ENCODE measurements around the gene TYW1B. TPM values are rescaled to one million over a fixed set of nuclear protein-coding genes. Genes with fewer than 3 reads are reported as not detected.
"Not testable (repeated sequence)": the region's sequence is repeated elsewhere in the genome, so short reads cannot be mapped to it uniquely, and the experiment has no call there.

The TYW1B gene
- polyA plus RNA-seq, 1 donor = 7.1 TPM

DNA sequence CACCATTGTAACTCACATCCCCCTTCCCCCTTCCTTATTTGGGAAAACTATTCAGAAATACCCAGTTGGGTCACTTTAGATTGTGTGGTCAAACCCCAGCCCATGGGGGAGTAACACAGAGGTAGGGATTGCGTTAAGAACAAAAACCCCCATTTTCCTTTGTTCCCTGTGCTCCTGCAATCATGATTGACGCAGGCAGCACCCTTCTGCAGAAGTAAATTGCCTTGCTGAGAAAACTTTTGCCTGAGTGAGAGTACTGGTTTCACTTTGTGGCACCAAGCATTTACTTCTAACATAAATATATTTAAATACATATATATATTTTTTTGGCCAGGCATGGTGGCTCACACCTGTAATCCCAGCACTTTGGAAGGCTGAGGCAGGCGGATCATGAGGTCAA is 266.0 kb downstream of the TYW1B start:
- H3K27ac ChIP-seq (ENCODE audit: low read length); H3K4me3 ChIP-seq (ENCODE audit: low read length); H3K27me3 ChIP-seq (ENCODE audit: control insufficient read depth, insufficient read depth, low read length); H3K4me1 ChIP-seq (ENCODE audit: control insufficient read depth, insufficient read depth, low read length); DNase-seq; H3K36me3 ChIP-seq (ENCODE audit: control insufficient read depth, insufficient read depth, low read length); H3K9me3 ChIP-seq (ENCODE audit: control insufficient read depth, low read depth, low read length): not testable (repeated sequence)
- WGBS (ENCODE audit: insufficient coverage, low lambda C conversion rate) = no CpG with 5 or more reads among the region's 3 CpGs

DNA sequence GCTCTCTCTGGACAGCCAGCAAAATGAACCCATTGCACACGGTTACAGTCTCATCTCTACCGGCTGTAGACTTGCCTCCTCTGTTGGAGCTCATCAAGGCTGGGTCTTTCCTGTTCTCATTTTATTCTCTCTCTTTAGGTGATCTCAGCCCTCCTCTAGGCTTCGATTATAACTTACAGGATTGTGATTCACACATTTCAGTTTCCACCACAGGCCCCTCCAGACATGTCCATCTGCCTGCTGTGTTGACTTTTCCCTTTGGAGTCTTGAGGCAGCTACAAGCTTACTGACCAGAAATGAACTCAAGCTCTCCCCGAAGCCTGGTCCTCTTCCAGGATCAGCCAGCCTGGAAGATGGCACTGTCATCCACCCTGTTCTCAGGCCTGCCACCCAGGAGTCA is 268.5 kb downstream of the TYW1B start:
- H3K36me3 ChIP-seq (ENCODE audit: control insufficient read depth, insufficient read depth, low read length); H3K4me3 ChIP-seq (ENCODE audit: low read length); H3K27me3 ChIP-seq (ENCODE audit: control insufficient read depth, insufficient read depth, low read length); H3K27ac ChIP-seq (ENCODE audit: low read length); H3K9me3 ChIP-seq (ENCODE audit: control insufficient read depth, low read depth, low read length); DNase-seq; H3K4me1 ChIP-seq (ENCODE audit: control insufficient read depth, insufficient read depth, low read length): not testable (repeated sequence)
- 90% methylated on average over 2 of the region's 4 CpGs for WGBS (ENCODE audit: insufficient coverage, low lambda C conversion rate)

DNA sequence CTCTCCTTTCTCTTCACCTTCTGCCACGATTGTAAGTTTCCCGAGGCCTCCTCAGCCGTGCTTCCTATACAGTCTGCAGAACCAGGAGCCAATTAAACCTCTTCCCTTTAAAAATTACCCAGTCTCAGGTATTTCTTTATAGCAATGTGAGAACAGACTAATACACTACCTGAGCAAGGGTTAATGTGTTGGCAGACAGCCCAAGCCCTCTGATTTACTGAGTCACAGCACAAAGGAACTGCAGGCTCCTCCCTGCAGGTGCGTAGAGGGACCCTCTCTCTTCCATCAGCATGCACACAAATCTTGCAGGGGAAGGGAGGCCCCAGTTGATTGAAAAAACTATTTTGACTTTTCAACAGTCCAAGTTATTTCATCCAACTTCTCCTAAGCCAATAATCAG is 271.3 kb downstream of the TYW1B start:
- not testable (repeated sequence) for H3K4me3 ChIP-seq (ENCODE audit: low read length); H3K9me3 ChIP-seq (ENCODE audit: control insufficient read depth, low read depth, low read length); H3K36me3 ChIP-seq (ENCODE audit: control insufficient read depth, insufficient read depth, low read length); H3K4me1 ChIP-seq (ENCODE audit: control insufficient read depth, insufficient read depth, low read length); H3K27me3 ChIP-seq (ENCODE audit: control insufficient read depth, insufficient read depth, low read length); H3K27ac ChIP-seq (ENCODE audit: low read length); DNase-seq
- no CpG with 5 or more reads among the region's 4 CpGs for WGBS (ENCODE audit: insufficient coverage, low lambda C conversion rate)

DNA sequence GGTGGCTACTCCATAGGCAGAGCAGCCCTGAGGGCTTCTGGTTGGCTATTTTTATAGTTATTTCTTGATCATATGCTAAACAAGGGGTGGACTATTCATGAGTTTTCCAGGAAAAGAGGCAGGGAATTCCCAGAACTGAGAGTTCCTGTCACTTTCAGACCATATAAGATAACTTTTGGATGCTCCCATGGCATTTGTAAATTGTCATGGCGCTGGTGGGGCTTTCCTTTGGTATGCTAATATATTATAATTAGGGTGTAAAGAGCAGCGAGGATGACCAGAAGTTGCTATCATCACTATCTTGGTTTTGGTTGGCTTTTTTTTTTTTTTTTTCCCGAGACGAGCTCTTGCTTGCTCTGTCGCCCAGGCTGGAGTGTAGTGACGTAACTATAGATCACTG is 272.8 kb downstream of the TYW1B start:
- no CpG with 5 or more reads among the region's 6 CpGs for WGBS (ENCODE audit: insufficient coverage, low lambda C conversion rate)
- H3K36me3 ChIP-seq (ENCODE audit: control insufficient read depth, insufficient read depth, low read length); H3K4me1 ChIP-seq (ENCODE audit: control insufficient read depth, insufficient read depth, low read length); H3K9me3 ChIP-seq (ENCODE audit: control insufficient read depth, low read depth, low read length); DNase-seq; H3K27ac ChIP-seq (ENCODE audit: low read length); H3K27me3 ChIP-seq (ENCODE audit: control insufficient read depth, insufficient read depth, low read length); H3K4me3 ChIP-seq (ENCODE audit: low read length): not testable (repeated sequence)

DNA sequence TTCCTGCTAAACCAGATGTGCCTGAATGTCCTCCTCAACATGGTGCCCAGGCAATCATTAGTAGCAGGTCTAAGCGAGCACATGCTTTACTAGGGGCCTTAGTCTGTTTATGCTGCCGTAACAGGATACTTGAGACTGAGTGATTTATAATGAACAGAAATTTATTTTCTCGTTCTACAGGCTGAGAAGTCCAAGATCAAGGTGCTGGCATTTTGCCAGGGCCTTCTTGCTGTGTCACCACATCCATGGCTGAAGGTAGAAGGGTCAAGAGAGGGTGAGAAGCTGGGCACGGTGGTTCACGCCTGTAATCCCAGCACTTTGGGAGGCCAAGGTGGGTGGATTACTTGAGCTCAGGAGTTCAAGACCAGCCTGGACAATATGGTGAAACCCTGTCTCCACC is 273.6 kb downstream of the TYW1B start:
- not testable (repeated sequence) for H3K36me3 ChIP-seq (ENCODE audit: control insufficient read depth, insufficient read depth, low read length); DNase-seq; H3K27ac ChIP-seq (ENCODE audit: low read length); H3K4me3 ChIP-seq (ENCODE audit: low read length); H3K4me1 ChIP-seq (ENCODE audit: control insufficient read depth, insufficient read depth, low read length); H3K27me3 ChIP-seq (ENCODE audit: control insufficient read depth, insufficient read depth, low read length); H3K9me3 ChIP-seq (ENCODE audit: control insufficient read depth, low read depth, low read length)
- no CpG with 5 or more reads among the region's 5 CpGs for WGBS (ENCODE audit: insufficient coverage, low lambda C conversion rate)

DNA sequence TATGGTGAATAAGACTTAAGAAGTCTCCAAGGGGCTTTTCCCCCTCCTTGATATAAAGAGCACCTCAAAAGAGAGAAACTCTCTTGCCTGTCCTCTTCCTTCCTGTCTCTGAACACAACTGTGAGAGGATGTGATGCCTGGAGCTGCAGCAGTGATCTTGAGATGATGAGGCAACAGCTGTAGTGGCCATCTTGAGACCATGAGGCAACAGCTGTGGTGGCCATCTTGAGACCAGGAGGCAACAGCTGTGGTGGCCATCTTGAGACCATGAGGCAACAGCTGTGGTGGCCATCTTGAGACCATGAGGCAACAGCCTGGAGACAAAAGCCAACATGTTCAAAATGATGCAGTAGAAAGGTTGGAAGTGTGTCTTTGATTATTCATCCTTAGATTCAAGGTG is 277.5 kb downstream of the TYW1B start:
- H3K9me3 ChIP-seq (ENCODE audit: control insufficient read depth, low read depth, low read length); H3K36me3 ChIP-seq (ENCODE audit: control insufficient read depth, insufficient read depth, low read length); H3K27ac ChIP-seq (ENCODE audit: low read length); DNase-seq; H3K4me1 ChIP-seq (ENCODE audit: control insufficient read depth, insufficient read depth, low read length); H3K27me3 ChIP-seq (ENCODE audit: control insufficient read depth, insufficient read depth, low read length); H3K4me3 ChIP-seq (ENCODE audit: low read length): not testable (repeated sequence)

DNA sequence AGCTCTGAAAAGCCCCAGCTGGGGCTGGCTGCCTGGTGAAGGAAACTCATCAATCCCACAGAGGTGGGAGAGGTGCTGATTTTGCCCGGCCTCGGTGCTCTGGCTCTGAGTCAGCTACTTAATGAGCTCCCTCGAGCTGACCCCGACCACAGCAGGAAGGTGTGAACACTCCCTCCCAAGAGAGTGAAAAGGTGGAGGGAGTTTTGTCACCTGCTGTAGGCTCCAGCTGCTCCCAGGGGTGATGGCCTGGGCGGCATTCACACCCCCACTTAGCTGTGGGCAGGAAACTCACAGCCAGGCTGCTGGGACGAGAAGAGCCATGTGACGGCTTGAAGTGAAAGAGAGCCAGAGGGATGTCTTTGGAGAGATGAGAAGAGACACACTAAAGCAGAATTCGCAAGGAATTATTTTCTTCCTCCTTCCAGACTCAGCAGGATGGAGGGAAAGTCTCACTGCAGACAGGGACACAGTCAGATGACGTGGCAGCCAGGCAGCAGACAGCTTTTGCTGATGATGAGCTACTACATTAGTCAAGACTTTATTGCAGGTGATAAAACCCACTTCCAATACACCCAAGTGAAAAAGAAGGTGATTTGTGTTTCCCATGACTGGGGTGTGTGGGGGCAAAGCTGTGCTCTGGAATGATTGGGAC is 281.3 kb downstream of the TYW1B start:
- not testable (repeated sequence) for H3K36me3 ChIP-seq (ENCODE audit: control insufficient read depth, insufficient read depth, low read length); H3K4me1 ChIP-seq (ENCODE audit: control insufficient read depth, insufficient read depth, low read length); H3K9me3 ChIP-seq (ENCODE audit: control insufficient read depth, low read depth, low read length); DNase-seq; H3K4me3 ChIP-seq (ENCODE audit: low read length); H3K27ac ChIP-seq (ENCODE audit: low read length); H3K27me3 ChIP-seq (ENCODE audit: control insufficient read depth, insufficient read depth, low read length)
- WGBS (ENCODE audit: insufficient coverage, low lambda C conversion rate) = no CpG with 5 or more reads among the region's 9 CpGs

DNA sequence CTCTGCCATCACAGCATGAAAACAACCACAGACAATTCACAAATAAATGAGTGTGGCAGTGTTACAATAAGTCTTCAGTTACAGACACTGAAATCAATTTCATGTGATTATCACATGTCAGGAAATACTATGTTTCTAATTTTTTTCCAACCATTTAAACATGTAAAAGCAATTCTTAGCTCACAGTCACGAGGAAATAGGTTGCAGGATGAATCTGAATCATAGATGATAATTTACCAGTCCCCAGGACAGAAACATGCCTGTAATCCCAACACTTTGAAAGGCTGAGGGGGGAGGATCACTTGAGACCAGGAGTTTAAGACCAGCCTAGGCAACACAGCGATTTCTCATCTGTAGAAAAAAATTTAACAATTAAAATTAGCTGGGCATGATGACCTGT is 283.5 kb downstream of the TYW1B start:
- not testable (repeated sequence) for H3K4me3 ChIP-seq (ENCODE audit: low read length); H3K27me3 ChIP-seq (ENCODE audit: control insufficient read depth, insufficient read depth, low read length); H3K27ac ChIP-seq (ENCODE audit: low read length); H3K9me3 ChIP-seq (ENCODE audit: control insufficient read depth, low read depth, low read length); H3K36me3 ChIP-seq (ENCODE audit: control insufficient read depth, insufficient read depth, low read length); H3K4me1 ChIP-seq (ENCODE audit: control insufficient read depth, insufficient read depth, low read length); DNase-seq
- WGBS (ENCODE audit: insufficient coverage, low lambda C conversion rate) = no CpG with 5 or more reads among the region's 2 CpGs

DNA sequence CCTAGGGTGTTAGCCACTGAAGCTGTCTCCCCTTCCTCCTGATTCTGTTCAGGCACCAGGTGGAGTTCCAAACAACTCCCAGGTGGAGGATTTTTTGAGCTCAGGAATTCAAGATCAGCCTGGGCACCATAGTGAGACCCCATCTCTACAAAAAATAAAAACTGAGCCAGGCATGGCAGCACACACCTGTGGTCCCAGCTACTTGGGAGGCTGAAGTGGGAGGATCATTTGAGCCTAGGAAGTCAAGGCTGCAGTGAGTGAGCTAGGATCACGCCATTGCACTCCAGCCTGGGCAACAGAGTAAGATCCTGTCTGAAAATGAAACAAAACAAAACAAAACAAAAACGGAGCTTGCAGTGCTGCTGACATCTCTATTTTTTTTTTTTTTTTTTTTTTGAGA is 287.1 kb downstream of the TYW1B start:
- H3K36me3 ChIP-seq (ENCODE audit: control insufficient read depth, insufficient read depth, low read length) = no peaks in the 10 kb centered on the region
- no peaks in the 10 kb centered on the region for H3K9me3 ChIP-seq (ENCODE audit: control insufficient read depth, low read depth, low read length)
- no peak overlapping the region for H3K4me3 ChIP-seq (ENCODE audit: low read length)
- no peak overlapping the region for H3K27ac ChIP-seq (ENCODE audit: low read length)
- no peaks in the 10 kb centered on the region for H3K4me1 ChIP-seq (ENCODE audit: control insufficient read depth, insufficient read depth, low read length)
- no peak for DNase-seq
- no peaks in the 10 kb centered on the region for H3K27me3 ChIP-seq (ENCODE audit: control insufficient read depth, insufficient read depth, low read length)
- WGBS (ENCODE audit: insufficient coverage, low lambda C conversion rate) = 60% methylated on average over 1 of the region's 2 CpGs

DNA sequence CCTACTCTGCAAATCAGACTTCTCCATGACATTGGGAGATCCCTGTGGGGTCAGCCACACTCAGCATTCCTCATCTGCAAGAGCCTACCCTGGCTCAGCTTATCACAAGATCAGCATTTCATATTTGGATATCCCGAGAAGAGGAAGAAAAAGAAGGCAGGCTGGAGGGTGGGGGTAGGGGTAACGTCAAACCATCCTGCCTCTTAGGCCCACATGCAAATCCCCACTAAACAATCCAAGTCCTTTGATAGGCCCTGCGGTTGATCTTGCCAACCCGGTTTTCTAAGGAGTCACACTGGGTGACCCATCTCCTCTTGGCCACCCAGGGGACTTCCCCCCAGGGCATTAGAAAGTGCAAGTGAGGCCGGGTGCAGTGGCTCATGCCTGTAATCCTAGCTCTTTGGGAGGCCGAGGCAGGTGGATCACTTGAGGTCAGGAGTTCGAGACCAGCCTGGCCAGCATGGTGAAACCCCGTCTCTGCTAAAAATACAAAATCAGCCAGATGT is 287.8 kb downstream of the TYW1B start:
- Histone ChIP-seq H3K4me1 (ENCODE audit: control insufficient read depth, insufficient read depth, low read length) (no peaks in the 10 kb centered on the region), H3K27me3 (ENCODE audit: control insufficient read depth, insufficient read depth, low read length) (no peaks in the 10 kb centered on the region), H3K27ac (ENCODE audit: low read length) (no peak overlapping the region), H3K9me3 (ENCODE audit: control insufficient read depth, low read depth, low read length) (no peaks in the 10 kb centered on the region), H3K4me3 (ENCODE audit: low read length) (no peak overlapping the region), H3K36me3 (ENCODE audit: control insufficient read depth, insufficient read depth, low read length) (no peaks in the 10 kb centered on the region)
- WGBS (ENCODE audit: insufficient coverage, low lambda C conversion rate) = no CpG with 5 or more reads among the region's 8 CpGs
- DNase-seq = no peak

DNA sequence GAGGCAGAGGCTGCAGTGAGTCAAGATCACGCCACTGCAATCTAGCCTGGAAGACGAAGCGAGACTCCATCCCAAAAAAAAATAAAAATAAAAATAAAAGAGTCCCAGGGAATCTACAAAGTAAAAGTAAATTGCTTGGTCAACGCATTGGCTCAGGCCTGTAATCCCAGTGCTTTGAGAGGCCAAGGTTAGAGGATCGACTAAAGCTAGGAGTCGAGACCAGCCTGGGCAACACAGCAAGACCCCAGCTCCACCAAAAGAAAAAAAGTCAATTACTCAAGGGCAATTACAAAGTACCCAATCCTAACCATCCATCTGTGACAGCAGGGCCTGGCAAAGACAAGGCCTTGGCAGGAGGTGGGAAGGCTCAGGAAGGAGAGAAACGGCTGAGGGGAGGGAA is 288.3 kb downstream of the TYW1B start:
- Histone ChIP-seq H3K36me3 (ENCODE audit: control insufficient read depth, insufficient read depth, low read length) (no peaks in the 10 kb centered on the region), H3K27ac (ENCODE audit: low read length) (no peak overlapping the region), H3K4me1 (ENCODE audit: control insufficient read depth, insufficient read depth, low read length) (no peaks in the 10 kb centered on the region), H3K4me3 (ENCODE audit: low read length) (no peak overlapping the region), H3K9me3 (ENCODE audit: control insufficient read depth, low read depth, low read length) (no peaks in the 10 kb centered on the region), H3K27me3 (ENCODE audit: control insufficient read depth, insufficient read depth, low read length) (no peaks in the 10 kb centered on the region)
- WGBS (ENCODE audit: insufficient coverage, low lambda C conversion rate) = no CpG with 5 or more reads among the region's 7 CpGs
- no peak for DNase-seq
